GM12878 (cell line): ENCODE results near the gene MYH9.

ENCODE experiments used
- CHD4 ChIP-seq: fragments of 200-600 bp; sonication (generic); IDR thresholded peaks from 2 replicates; pipeline ENCODE4 v1.6.1; 2016; ENCODE audit warnings: mild to moderate bottlenecking
- POLR2A ChIP-seq: IDR thresholded peaks from 2 replicates; pipeline ENCODE4 v1.6.1; 2011; ENCODE audit warnings: low read depth, mild to moderate bottlenecking, low read length
- USF2 ChIP-seq: IDR thresholded peaks from 2 replicates; pipeline ENCODE4 v1.6.1; 2011; ENCODE audit warnings: low read depth, low read length, improper control_type of control experiment, borderline replicate concordance

DNA sequence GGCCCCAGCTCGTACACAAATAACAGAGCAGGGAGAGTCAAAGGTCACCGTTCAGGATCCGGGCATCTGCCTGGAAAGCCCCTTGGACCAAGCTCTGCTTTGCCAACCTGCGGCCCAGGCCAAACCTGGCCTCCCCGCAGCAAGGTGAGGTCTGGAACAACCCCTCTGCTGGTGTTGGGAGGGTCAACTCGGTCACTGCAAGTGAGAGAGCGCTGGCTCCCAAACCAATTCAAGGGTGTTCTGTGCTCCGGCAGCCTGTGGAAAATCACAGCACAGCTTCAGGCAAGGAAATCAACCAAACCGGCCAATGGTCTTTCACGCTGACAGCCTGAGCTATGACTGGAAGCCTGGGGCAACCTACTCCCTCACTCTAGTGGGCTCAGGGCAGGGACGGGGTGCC, 63.4 kb downstream of the MYH9 start:
- TF ChIP-seq USF2 (no peak), POLR2A (no peak), CHD4 (no peak)
